GM21723 (cell line): ENCODE data around the gene ADAM22.
"Not testable (repeated sequence)": the region's sequence is repeated elsewhere in the genome, so short reads cannot be mapped to it uniquely, and the experiment has no call there.

ENCODE experiments used
- ATAC-seq: cut with Tn5 transposase; IDR thresholded peaks from one replicate; pipeline ENCODE4 v1.9.1; 2021; ENCODE audit warnings: mild to moderate bottlenecking, moderate library complexity; ENCODE audit not compliant: unreplicated experiment

ADAM22 gene

GRCh38 chr7:88155756-88156155, 221.7 kb downstream of the ADAM22 start:
- ATAC-seq = no peak

GRCh38 chr7:88156356-88156755, 222.3 kb downstream of the ADAM22 start:
- ATAC-seq = no peak

- ATAC-seq = not testable (repeated sequence)
Observed at GRCh38 chr7:88159741-88160140, 225.7 kb downstream of the ADAM22 start.

GRCh38 chr7:88165697-88166096, 231.6 kb downstream of the ADAM22 start:
- ATAC-seq = no peak

- no peak for ATAC-seq
Observed at GRCh38 chr7:88167223-88167622, 233.2 kb downstream of the ADAM22 start.

GRCh38 chr7:88167721-88168120, 233.7 kb downstream of the ADAM22 start:
- no peak for ATAC-seq

- no peak for ATAC-seq
Observed at GRCh38 chr7:88169717-88170320, 235.8 kb downstream of the ADAM22 start.

- no peak for ATAC-seq
Observed at GRCh38 chr7:88172842-88173241, 238.8 kb downstream of the ADAM22 start.

- no peak for ATAC-seq
Observed at GRCh38 chr7:88176190-88176589, 242.1 kb downstream of the ADAM22 start.

- no peak for ATAC-seq
Observed at GRCh38 chr7:88183051-88183450, 249.0 kb downstream of the ADAM22 start.

GRCh38 chr7:88184848-88185304, 250.8 kb downstream of the ADAM22 start:
- peak; percentile 74 for ATAC-seq

GRCh38 chr7:88185650-88186049, 251.6 kb downstream of the ADAM22 start:
- ATAC-seq = no peak

GRCh38 chr7:88191911-88192310, 257.9 kb downstream of the ADAM22 start:
- no peak for ATAC-seq

- ATAC-seq = no peak
Observed at GRCh38 chr7:88200261-88200660, 266.2 kb downstream of the ADAM22 start.

GRCh38 chr7:88200789-88201188, 266.7 kb downstream of the ADAM22 start:
- ATAC-seq = no peak

- no peak for ATAC-seq
Observed at GRCh38 chr7:88201305-88201704, 267.3 kb downstream of the ADAM22 start.

- no peak for ATAC-seq
Observed at GRCh38 chr7:88202278-88202677, 268.2 kb downstream of the ADAM22 start.

GRCh38 chr7:88202799-88203198, 268.7 kb downstream of the ADAM22 start:
- ATAC-seq = no peak

GRCh38 chr7:88203401-88203800, 269.4 kb downstream of the ADAM22 start:
- ATAC-seq = no peak

- ATAC-seq = no peak
Observed at GRCh38 chr7:88204525-88205110, 270.6 kb downstream of the ADAM22 start.

GRCh38 chr7:88205179-88205578, 271.1 kb downstream of the ADAM22 start:
- ATAC-seq = no peak

- ATAC-seq = no peak
Observed at GRCh38 chr7:88206254-88206653, 272.2 kb downstream of the ADAM22 start.

GRCh38 chr7:88208521-88208920, 274.5 kb downstream of the ADAM22 start:
- no peak for ATAC-seq
